GM18520 (cell line): ENCODE results near the gene LYPLA2.
"Not testable (repeated sequence)": the region's sequence is repeated elsewhere in the genome, so short reads cannot be mapped to it uniquely, and the experiment has no call there.

Experiments
- ATAC-seq: cut with Tn5 transposase; IDR thresholded peaks from one replicate; pipeline ENCODE4 v1.9.1; 2021; ENCODE audit not compliant: unreplicated experiment

The LYPLA2 gene

DNA sequence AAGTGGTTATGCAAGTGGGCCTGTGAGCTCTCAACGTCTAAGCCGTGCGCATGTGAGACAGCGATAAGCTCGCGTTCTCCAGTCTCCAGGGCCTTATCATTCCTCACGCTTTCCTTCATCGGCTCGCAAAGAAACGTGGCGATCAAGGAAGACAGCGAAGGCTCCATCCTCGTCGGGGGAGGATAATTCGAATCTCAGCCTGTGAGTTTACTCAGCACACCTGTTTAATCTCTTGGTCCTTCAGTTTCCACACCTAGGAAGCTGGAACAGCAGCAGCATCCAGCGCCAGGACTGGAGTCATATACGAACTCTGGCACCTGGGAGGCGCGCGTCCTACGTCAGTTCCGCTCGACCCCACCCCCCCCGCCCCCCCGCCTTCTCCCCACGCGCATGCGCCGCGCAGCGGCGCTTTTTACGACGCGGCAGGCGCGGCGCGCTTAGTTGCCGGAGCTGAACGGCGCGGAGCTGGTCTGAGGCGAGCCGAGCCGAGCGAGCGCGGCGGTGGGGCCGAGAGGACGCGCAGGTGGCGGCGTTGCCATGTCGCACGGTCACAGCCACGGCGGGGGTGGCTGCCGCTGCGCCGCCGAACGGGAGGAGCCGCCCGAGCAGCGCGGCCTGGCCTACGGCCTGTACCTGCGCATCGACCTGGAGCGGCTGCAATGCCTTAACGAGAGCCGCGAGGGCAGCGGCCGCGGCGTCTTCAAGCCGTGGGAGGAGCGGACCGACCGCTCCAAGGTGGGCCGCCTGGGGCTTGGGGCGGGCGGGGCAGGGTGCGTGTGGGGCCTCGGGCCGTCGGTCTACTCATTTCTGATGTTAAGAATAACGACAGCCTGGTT is 12.7 kb upstream of the LYPLA2 start, which contains the start of gene PITHD1:
PITHD1 (plus strand) TSS at position 440 of the 836 bp plus-strand sequence; CDS start at position 538, 98 bp downstream.
- peak; percentile 50 for ATAC-seq

DNA sequence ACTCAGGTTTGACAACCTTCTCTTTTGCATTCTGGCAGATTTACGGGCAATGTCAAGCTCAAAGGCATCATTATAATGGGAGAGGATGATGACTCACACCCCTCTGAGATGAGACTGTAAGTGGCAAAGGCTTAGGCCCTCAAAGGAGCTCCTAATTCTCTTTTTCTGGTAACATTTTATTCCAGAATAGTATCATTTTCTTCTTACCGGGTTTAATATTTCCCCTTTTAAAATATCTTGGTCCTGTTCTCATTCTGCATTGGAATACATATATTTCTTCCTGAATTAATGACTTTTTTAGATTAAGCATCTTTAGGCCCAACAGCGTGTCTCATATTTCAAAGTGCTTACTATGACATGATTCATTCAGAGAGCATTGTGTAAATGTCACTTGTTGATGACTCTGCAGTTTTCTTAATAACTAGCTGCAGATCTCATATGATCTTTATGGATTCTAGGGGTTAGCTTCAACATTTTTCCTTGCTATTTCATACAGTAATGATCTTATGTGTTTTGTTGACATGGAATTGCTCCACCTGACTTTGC is 11.0 kb upstream of the LYPLA2 start:
- ATAC-seq: no peak

DNA sequence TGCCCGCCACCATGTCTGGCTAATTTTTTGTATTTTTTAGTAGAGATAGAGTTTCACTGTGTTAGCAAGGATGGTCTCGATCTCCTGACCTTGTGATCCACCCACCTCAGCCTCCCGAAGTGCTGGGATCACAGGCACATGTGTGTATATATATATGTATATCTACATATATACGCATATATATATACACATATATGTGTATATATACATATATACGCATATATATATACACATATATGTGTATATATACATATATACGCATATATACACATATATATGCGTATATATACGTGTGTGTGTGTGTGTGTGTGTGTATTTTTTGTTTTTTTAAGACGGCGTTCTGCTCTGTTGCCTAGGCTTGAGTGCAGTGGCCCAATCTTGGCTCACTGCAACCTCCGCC is 7.8 kb upstream of the LYPLA2 start:
- ATAC-seq: not testable (repeated sequence)

DNA sequence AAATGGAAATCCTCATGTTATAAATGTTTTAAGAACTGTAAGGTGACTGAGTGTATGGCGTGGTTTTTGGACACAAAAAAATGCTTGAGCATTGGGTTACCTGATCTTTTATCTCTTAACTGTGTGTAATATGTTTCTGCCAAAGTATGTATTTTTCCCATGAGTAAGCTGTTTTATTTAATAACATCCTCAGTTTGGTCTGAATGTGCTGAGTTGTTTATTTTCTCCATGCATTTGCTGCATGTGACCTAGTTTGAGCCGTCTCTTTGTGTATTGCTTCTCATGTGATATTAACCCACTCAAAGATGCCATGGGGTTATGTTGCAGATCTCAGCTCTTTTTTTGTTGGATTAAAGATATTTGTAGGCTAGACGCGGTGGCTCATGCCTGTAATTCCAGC is 6.1 kb upstream of the LYPLA2 start:
- no peak for ATAC-seq

DNA sequence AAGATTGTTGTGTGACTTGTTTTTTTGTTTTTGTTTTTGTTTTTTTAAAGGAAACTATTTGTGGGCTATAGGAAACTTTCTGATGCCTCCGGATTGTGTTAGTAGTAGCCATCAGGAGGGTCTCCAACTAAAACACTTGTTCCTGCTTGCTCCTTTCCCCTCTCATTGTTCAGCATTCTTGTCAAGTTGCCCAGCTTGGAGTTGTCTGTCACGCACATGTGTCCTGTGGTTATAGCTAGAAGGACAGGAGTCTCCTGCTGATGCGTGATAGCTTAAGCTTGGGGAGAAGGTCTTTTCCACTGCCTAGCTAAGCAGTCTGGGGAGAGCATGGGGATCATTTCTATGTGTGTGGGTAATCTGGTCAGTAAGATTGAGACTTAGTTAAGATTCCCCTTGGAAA is 3.2 kb upstream of the LYPLA2 start:
- ATAC-seq: no peak

DNA sequence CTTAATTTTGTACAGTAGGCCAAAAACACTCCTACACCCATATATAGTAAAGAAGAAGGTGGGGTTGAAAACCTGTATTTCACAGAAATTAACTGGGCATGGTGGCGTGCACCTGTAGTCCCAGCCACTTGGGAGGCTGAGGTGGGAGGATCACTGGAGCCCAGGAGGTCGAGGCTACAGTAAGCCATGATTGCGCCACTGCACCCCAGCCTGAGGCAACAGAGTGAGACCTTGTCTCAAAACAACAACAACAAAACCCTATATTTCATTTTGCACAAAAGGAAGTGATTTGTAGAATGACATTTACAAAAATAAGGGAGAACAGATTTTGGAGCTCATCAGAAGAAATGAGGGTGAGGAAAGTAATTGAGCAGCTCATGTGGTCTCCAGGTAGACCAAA is 2.2 kb upstream of the LYPLA2 start:
- ATAC-seq: no peak

DNA sequence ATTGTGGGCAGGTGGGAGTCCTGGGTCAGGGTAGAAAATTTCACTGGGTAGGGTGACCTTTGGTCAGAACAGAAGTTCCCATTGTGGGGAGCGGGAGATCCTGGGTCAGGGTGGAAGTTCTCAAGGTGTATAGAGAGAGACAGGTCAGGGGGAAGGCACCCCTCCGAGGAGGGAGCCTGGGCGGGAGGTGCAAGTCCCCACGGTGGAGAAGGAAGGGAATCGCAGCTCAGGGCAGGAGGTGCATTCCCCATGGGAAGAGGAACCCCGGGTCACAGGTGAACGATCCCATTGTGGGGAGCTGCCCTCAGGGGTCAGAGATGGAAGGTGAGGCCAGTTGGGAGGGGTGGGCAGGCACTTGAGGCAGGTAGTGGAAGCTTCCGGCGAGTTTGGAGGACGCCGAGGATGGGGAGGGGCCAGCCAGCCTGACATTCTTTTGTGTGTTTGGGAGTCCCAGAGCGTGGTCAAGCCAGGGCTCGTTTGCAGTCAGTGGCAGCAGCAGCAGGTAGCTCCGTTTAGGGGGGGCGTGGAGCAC is 637 bp downstream of the LYPLA2 start:
- ATAC-seq: no peak

DNA sequence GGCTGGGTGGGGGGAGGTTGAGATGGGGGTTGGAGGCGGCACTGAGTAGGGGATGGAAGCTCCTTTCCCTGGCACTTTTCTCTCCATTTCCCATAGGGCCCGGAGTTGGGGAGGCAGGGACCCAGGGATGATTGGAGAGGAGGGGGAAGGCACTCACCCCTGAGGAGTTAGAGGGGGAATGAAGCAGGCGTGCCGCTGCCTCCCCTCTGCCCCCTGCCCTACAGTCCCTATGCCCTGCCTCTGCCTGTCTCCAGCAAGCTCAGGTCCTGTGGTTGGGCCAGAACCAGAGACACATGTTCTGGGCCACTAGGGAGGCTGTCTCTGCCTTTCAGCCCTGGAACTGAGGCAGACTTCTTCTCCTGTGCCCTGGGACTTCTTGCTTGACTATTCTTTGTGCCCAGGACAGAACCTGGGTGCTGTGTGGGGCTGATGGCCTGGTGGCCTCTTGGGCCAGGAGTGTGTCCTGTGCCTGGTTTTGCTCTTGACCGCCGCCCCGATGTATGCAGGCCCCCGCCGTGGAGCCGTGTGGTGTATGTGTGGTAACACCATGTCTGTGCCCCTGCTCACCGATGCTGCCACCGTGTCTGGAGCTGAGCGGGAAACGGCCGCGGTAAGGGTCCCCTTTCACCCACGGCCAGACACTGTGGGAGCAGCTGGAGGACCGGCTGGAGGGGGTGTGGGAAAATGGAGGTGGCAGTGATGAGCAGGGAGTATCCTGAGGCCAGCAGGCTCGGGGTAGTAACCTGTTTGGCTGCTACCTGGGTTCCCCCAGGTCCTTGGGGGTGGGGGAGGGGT is 1.4 kb downstream of the LYPLA2 start:
- no peak for ATAC-seq

DNA sequence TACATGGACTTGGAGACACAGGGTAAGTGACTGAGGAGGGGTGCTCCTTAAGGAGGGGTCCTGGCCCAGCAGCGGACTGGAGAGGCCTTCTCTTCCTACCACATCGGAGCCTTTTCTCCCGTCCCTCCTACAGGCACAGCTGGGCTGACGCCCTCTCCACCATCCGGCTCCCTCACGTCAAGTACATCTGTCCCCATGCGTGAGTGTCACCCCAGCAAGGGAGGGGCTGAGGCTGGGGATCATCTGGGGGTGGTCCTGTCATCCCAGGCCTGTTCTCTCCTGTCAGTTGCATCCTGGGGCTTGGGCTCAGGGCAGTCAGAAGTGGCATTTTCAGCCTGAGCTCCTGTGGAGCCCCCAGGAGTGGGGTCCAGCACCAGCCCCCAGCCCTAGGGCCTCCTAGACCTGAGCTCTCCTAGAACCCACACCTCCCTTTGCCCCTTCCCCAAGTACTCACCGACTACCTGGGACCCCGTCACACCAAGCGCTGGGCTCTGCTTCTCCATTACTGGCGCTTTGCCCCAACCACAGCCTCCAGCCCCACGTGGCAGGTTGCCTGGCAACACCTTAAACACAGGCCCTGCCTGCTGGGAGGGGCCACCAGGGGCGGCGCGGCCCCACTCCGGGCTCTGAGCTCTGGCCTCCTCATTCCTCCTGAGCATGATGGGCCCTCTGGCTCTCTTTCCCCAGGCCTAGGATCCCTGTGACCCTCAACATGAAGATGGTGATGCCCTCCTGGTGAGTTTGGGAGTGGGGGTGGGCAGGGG is 2.3 kb downstream of the LYPLA2 start:
- no peak for ATAC-seq

DNA sequence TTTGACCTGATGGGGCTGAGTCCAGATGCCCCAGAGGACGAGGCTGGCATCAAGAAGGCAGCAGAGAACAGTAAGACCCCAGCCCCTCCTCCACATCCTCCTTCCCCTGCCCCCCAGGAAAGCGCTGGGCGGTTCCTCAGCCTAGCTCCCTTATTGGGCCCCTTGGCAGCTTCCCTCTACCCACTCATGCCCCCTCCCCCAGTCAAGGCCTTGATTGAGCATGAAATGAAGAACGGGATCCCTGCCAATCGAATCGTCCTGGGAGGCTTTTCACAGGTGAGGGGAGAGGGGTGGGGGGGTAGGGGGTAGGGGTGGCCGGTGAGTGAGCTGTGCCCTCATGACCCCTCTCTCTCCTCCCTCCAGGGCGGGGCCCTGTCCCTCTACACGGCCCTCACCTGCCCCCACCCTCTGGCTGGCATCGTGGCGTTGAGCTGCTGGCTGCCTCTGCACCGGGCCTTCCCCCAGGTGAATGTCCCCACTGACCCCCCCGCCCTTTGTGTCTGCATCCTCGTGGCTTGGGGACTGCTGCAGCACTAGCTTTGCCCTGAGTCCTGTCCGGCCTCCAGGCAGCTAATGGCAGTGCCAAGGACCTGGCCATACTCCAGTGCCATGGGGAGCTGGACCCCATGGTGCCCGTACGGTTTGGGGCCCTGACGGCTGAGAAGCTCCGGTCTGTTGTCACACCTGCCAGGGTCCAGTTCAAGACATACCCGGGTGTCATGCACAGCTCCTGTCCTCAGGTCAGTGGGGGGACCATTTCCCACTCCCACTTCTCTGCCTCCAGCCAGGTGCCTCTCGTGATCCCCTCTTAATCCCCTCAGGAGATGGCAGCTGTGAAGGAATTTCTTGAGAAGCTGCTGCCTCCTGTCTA is 3.2 kb downstream of the LYPLA2 start:
- no peak for ATAC-seq

DNA sequence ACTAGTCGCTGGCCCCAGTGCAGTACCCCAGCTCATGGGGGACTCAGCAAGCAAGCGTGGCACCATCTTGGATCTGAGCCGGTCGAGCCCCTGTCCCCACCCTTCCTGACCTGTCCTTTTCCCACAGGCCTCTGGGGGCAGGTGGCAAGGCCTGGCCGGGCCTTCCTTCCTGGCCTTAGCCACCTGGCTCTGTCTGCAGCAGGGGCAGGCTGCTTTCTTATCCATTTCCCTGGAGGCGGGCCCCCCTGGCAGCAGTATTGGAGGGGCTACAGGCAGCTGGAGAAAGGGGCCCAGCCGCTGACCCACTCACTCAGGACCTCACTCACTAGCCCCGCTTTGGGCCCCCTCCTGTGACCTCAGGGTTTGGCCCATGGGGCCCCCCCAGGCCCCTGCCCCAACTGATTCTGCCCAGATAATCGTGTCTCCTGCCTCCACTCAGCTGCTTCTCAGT is 3.8 kb downstream of the LYPLA2 start:
- ATAC-seq: not testable (repeated sequence)

DNA sequence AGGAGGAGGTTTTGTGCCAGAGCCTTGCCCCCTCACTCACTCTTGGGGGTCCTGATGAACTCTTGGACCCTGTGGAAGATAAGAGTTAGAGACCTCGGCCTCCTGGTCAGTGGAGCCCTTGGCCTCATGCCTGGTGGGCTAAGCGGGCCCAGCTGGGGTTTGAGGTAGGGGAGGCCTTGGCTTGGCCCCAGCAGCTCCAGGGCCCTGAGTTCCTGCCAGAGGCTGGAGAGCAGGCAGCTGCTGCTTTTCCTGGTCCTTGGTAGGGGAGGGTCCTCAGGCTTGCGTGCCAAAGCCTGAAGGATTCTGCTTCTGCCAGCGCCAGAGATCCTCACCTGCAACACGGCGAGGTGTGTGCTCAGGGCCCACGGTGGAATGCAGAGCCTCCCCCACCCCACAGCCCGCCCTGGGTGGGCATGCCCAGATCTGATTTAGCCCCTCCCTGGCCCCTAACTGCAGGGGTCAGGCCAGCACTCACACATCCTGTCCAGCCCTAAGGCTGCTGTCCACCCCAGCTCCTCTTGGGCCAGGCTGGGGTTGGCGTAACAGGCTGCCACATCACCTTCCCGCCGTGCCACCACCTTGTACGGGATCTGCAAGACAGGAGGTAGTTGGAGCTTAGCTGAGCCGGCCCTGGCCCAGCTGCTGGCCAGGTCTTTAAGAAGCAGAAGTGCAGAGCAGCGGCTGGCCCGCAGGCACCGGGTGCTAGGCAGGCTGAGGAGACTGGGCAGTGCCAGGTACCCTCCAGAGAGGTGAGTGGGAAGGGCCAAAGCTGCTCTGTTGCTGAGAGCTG is 4.9 kb downstream of the LYPLA2 start:
- ATAC-seq: no peak

DNA sequence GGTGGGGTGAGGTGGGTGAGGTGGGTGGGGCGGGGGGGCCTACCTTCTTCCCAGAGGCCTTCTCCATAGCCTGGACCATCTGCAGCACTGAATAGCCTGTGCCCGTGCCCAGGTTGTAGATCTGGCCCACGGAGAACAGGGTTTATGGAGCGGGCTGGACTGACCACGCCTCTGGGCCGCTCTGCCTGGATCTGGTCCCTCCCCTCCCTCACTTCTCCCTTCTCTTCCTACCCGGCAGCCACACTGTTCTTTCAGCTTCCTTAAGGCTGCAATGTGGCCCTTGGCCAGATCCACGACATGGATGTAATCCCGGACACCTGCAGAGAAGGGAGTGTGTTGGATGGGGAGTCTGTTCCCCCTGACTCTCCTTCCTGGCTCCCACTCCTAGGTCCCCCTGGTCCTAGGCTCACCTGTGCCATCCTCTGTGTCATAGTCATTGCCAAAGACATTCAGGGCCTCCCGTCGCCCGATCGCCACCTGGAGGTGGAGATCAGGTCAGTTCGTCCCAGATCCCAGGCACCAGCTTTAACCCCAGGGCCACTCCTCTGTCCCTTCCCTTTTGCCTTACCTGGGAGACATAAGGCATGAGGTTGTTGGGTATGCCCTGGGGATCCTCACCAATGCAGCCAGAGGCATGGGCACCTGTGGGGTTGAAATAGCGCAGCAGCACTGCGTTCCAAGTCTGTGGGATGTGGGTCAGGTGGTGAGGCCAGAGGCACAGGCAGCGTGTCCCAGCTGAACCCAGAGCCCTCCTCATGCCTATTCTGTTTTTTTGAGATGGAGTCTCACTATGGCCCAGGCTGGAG is 5.7 kb downstream of the LYPLA2 start:
- no peak for ATAC-seq

DNA sequence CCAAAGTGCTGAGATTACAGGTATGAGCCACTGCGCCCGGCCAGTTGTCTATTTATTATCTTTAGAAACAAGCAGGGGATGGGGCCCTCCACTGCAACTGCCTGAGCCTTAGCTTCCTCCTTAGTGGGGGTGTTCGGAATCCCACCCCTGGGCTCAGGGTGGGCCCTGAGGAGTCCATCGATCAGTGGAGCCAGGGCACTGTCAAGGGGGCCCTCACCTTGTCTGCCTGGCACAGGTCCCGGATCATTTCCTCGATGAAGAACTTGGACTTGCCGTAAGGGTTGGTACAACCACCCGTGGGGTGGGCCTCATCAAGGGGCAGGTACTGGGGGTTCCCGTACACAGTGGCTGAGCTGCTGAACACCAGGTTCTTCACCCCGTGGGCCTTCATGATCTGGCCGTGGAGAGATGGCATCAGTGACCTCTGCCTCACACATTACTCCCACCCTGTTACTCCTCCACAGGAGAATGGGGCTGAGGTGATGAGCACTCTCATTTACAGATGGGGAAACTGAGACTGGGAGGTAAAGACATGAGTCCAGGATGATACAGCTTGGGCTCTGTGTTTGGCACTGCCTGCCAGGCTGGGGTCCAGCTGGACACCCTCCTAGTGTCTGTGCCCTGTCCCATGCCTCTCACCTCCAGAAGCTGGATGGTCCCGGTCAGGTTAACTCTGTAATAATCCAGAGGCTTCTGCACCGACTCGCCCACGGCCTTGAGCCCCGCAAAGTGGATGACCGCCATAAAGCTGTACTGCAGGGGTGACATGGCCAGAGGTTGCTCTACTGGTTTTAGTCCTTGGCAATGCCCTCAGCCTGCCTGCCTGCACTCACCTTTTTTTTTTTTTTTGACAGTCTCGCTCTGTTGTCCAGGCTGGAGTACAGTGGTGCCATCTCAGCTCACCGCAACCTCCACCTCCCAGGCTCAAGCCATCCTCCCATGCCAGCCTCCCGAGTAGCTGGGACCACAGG is 6.8 kb downstream of the LYPLA2 start:
- no peak for ATAC-seq

DNA sequence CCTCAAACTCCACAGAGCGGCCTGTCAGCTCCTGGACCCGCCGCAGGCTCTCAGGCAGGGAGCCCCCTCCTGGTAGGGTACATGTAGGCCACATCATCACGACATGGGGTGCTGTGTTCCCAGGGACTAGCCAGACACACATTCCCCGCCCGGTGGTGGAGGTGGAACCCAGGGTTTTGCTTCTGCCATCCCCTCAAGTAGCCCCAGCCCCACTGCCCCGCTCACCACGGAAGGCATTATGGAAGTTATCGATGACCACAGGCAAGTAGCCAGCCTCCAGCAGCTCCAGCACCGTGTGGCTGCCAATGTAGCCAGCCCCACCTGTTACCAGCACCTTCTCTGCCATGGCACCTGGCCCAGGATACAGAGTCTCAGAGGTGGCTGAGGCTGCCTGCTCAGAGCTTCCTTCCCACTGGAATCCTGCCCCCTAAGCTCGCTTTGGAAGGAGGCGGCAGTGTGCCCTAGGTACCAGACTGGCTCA is 7.8 kb downstream of the LYPLA2 start:
- ATAC-seq: no peak

DNA sequence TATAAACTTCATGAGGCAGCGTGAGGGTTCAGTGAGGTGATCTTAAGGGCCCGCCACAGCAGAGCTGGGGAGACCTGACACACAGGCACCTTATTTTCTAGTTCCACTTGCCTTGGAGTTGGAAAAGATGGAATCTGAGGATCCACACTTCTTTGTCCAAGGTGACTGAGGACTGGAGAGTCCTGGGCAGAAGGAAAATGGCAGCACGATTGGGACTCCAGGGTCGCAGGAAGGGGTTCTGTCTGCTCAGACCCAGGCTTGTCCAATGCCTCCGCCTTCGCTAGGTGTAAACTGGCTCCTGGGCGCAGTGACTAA is 8.3 kb downstream of the LYPLA2 start:
- ATAC-seq: no peak
